ENCODE measurements around the gene TMEM245. TPM values are rescaled to one million over a fixed set of nuclear protein-coding genes. Genes with fewer than 3 reads are reported as not detected.

TMEM245 gene
- total RNA-seq, 2 donors from 2014 or later: 25.1 to 39.7 TPM

DNA sequence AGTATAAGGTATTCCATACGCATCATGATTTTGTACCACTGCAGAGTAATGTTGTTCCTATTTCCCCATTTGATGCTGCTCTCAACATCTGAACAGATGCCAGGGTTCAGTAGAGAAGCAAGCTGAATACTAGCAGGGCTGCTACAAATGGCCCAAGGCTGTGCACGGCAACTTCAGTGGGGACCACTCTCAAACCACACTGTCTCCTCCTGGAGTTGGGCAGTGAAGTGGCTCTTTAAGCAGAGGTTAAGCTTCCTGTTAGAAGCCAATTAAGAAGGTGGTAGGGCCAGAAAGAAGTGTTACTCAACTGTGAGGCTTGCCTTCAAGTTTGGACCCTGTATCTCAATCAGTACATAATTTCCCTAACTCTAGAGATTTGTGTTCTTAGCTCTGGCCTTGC is 32.0 kb downstream of the TMEM245 start:
- no peak for DNase-seq
- no peak overlapping the region for H3K9ac ChIP-seq (ENCODE audit: low read depth in 2 of 2, low read length in 2 of 2)
- H3K4me1 ChIP-seq: no peaks in the 10 kb centered on the region
- H3K27ac ChIP-seq: no peak overlapping the region
- TF ChIP-seq, protein P1, sequence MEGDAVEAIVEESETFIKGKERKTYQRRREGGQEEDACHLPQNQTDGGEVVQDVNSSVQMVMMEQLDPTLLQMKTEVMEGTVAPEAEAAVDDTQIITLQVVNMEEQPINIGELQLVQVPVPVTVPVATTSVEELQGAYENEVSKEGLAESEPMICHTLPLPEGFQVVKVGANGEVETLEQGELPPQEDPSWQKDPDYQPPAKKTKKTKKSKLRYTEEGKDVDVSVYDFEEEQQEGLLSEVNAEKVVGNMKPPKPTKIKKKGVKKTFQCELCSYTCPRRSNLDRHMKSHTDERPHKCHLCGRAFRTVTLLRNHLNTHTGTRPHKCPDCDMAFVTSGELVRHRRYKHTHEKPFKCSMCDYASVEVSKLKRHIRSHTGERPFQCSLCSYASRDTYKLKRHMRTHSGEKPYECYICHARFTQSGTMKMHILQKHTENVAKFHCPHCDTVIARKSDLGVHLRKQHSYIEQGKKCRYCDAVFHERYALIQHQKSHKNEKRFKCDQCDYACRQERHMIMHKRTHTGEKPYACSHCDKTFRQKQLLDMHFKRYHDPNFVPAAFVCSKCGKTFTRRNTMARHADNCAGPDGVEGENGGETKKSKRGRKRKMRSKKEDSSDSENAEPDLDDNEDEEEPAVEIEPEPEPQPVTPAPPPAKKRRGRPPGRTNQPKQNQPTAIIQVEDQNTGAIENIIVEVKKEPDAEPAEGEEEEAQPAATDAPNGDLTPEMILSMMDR (IDR thresholded peaks at IDR 0.05): no peak
- no peaks in the 10 kb centered on the region for H3K9me3 ChIP-seq
- no peak overlapping the region for H3K4me3 ChIP-seq
- intact Hi-C loops (cut with DNase I): no loop called here
- no peaks in the 10 kb centered on the region for H3K27me3 ChIP-seq
- H3K36me3 ChIP-seq: no peaks in the 10 kb centered on the region

DNA sequence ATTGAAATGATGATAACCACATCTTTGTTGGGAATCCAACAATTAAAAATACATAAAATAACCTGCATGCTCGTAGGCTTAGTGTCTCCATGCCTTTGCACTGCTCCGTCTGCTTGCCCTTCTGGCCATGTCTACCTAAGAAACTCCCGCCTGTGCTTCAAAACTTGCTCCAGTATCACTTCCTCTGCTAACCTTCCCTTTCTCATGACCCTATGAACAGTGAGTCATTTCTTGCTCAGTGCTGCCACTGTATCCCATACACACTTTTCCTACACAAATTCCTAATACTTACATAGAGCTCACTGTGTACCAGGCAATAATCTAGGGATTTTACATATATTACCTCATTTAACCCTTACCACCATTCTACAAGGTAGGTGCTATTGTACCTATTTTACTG is 33.5 kb downstream of the TMEM245 start:
- intact Hi-C loops (cut with DNase I): no loop called here
- no peak overlapping the region for H3K9ac ChIP-seq (ENCODE audit: low read depth in 2 of 2, low read length in 2 of 2)
- no peak overlapping the region for H3K27ac ChIP-seq
- H3K4me3 ChIP-seq: no peak overlapping the region
- TF ChIP-seq, protein P1 (IDR thresholded peaks at IDR 0.05): no peak
- no peaks in the 10 kb centered on the region for H3K27me3 ChIP-seq
- no peaks in the 10 kb centered on the region for H3K36me3 ChIP-seq
- H3K9me3 ChIP-seq: no peaks in the 10 kb centered on the region
- no peak for DNase-seq
- no peaks in the 10 kb centered on the region for H3K4me1 ChIP-seq

DNA sequence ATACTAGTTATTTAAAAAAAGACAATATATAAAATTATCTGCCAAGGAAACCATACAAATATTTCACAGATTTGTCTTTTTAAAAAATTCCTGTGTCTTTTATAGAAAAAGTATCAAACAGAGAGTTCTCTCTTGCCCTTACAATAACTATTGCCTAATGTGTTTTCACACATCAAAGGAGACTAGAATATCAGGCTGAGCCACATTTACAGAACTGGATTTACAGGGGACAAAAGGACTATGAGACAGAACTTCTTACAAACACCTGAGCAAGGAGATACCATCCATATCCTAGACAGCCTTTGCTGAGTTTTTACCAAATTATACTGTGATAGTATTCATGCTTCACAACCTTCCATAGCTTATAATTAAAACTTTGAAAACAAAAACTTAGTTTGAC is 34.2 kb downstream of the TMEM245 start:
- no peak for DNase-seq
- Histone ChIP-seq H3K9me3 (no peaks in the 10 kb centered on the region), H3K27ac (no peak overlapping the region), H3K4me1 (no peaks in the 10 kb centered on the region), H3K27me3 (no peaks in the 10 kb centered on the region), H3K36me3 (no peaks in the 10 kb centered on the region), H3K4me3 (no peak overlapping the region), H3K9ac (ENCODE audit: low read depth in 2 of 2, low read length in 2 of 2) (no peak overlapping the region)
- intact Hi-C loops (cut with DNase I): no loop called here
- TF ChIP-seq, protein P1 (IDR thresholded peaks at IDR 0.05): no peak

DNA sequence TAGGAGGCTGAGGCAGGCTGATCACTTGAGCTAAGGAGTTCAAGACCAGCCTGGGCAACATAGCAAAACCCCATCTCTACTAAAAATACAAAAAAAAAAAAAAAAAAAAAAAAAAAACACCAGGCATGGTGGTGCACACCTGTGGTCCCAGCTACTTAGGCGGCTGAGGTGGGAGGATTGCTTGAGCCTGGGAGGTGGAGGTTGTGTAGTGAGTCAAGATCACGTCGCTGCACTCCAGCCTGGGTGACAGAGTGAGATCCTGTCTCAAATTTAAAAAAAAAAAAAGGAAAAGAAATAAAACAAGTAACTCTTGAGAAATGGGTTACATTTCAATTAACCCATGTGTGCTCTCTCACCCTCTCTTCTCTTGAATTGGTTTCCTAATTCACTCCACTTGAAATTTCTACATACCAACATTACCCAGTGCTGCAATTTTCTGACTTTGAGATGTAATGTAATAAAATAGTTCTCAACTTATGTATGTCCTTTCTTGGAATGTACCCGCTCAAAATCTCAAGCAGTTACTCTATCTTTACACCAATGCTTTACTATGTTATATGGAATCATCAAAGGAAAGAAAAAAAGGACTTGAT is 35.8 kb downstream of the TMEM245 start:
- Histone ChIP-seq H3K36me3 (no peaks in the 10 kb centered on the region), H3K9ac (ENCODE audit: low read depth in 2 of 2, low read length in 2 of 2) (no peak overlapping the region), H3K9me3 (no peaks in the 10 kb centered on the region), H3K4me1 (no peaks in the 10 kb centered on the region), H3K4me3 (no peak overlapping the region), H3K27me3 (no peaks in the 10 kb centered on the region), H3K27ac (no peak overlapping the region)
- intact Hi-C loops (cut with DNase I): no loop called here
- DNase-seq: no peak
- TF ChIP-seq, protein P1 (IDR thresholded peaks at IDR 0.05): no peak

DNA sequence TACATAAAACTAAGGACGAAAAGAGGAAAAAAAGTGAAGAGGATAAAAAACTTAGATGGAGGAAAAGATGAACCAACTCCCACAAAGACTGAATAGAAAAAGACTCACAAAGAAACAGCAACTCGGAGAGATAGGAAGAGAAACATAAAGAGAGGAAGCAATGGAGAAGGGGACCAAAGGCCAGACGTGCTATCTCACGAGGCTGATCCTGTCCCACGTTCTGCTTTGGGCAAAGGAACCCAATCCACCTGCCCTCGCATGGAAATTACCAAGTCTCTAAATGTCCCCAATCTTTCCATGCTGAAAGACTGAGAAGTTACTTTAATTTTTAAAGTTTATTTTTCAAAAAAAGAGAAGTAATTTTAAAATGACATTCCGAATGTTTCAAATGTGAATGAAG is 36.6 kb downstream of the TMEM245 start:
- TF ChIP-seq, protein P1 (IDR thresholded peaks at IDR 0.05): no peak
- Histone ChIP-seq H3K27ac (no peak overlapping the region), H3K27me3 (no peaks in the 10 kb centered on the region), H3K9ac (ENCODE audit: low read depth in 2 of 2, low read length in 2 of 2) (no peak overlapping the region), H3K9me3 (no peaks in the 10 kb centered on the region), H3K36me3 (no peaks in the 10 kb centered on the region), H3K4me1 (no peaks in the 10 kb centered on the region), H3K4me3 (no peak overlapping the region)
- no peak for DNase-seq
- intact Hi-C loops (cut with DNase I): no loop called here

Data from colonic mucosa (tissue), 4 donors.